HG03135 (cell line): ENCODE measurements around the gene ARHGAP24.
"Not testable (repeated sequence)": the region's sequence is repeated elsewhere in the genome, so short reads cannot be mapped to it uniquely, and the experiment has no call there.

Experiments used
- ATAC-seq: cut with Tn5 transposase; IDR thresholded peaks from one replicate; pipeline ENCODE4 v1.9.1; 2021; ENCODE audit warnings: mild to moderate bottlenecking, moderate library complexity; ENCODE audit not compliant: unreplicated experiment

Gene ARHGAP24

DNA sequence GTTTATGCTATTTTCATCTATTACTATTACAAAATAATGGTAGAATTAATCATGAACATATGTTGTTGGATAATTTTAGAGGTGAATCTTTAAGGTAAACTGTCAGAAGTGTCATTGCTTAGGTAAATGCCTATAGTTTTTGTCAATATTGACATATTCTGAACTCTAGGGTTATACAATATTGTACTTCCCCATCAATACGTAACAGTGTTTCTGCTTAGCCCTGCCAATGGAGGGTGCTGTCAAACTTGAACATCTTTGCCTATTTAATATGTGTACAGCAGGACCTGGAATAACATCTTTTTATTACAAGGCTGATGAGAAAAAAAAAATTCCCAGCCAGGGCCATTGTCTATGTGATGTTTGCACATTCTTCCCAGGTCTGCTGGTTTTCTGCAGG lies 40.8 kb downstream of the ARHGAP24 start:
- ATAC-seq: no peak

DNA sequence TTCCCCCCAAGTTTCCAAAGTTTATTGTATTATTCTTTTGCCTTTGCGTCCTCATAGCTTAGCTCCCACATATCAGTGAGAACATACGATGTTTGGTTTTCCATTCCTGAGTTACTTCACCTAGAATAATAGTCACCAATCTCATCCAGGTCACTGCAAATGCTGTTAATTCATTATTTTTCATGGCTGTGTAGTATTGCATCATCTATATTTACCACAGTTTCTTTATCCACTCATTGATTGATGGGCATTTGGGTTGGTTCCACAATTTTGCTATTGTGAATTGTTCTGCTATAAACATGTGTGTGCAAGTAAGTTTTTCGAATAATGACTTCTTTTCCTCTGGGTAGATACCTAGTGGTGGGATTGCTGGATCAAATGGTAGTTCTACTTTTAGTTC lies 43.6 kb downstream of the ARHGAP24 start:
- not testable (repeated sequence) for ATAC-seq

GRCh38 chr4:85520765-85521749 lies 46.1 kb downstream of the ARHGAP24 start:
- ATAC-seq: no peak

GRCh38 chr4:85522277-85522676 lies 47.3 kb downstream of the ARHGAP24 start:
- no peak for ATAC-seq

DNA sequence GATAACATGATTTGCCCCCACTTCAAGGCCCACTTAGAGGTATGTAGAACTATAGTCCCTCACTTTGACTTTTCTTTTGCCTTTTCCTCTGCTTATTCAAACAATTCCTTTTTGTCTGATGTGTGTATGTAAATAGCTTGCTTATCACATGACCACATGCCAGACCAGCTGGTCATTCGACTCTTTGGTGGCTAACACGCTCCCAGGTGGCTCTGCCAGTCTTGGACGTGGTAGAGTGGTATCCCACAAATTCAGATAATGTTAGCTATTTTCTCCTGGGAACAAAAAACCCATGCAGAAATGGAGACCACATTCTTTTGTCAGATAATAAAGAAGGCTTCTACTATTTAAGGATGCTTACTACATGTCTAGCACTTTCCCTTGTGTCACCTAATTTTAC lies 47.9 kb downstream of the ARHGAP24 start:
- no peak for ATAC-seq

- no peak for ATAC-seq
Measured at GRCh38 chr4:85527815-85528214, 52.9 kb downstream of the ARHGAP24 start.

- no peak for ATAC-seq
Measured at GRCh38 chr4:85531560-85532341, 56.8 kb downstream of the ARHGAP24 start.

GRCh38 chr4:85534120-85534519 lies 59.2 kb downstream of the ARHGAP24 start:
- no peak for ATAC-seq

GRCh38 chr4:85543832-85544231 lies 68.9 kb downstream of the ARHGAP24 start:
- ATAC-seq: no peak

GRCh38 chr4:85544751-85545150 lies 69.8 kb downstream of the ARHGAP24 start:
- no peak for ATAC-seq

GRCh38 chr4:85548116-85548515 lies 73.2 kb downstream of the ARHGAP24 start:
- no peak for ATAC-seq

GRCh38 chr4:85548841-85549240 lies 73.9 kb downstream of the ARHGAP24 start:
- ATAC-seq: no peak

- ATAC-seq: no peak
Measured at GRCh38 chr4:85555206-85555605, 80.3 kb downstream of the ARHGAP24 start.

DNA sequence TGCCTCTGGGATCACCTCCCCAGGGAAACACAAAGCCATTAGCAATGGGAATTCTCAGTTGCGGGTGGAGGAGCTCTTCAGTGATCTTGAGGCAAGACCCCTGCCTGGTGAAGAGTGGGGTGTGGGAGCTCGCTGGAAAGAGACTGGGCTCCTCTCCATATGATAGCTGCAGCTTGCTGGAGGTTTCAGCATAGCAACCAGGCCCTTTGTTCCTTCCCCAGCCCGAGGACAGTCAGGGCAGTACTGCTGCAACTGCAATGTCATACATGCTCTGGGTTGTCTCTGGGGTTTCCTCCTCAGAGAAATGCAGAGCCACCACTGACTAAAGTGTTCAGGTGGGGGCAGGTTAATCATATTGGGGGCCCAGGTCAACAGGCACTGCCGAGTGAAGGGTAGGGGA lies 81.3 kb downstream of the ARHGAP24 start:
- peak; percentile 62 for ATAC-seq

GRCh38 chr4:85557016-85557901 lies 82.3 kb downstream of the ARHGAP24 start:
- peak; percentile 73 for ATAC-seq

DNA sequence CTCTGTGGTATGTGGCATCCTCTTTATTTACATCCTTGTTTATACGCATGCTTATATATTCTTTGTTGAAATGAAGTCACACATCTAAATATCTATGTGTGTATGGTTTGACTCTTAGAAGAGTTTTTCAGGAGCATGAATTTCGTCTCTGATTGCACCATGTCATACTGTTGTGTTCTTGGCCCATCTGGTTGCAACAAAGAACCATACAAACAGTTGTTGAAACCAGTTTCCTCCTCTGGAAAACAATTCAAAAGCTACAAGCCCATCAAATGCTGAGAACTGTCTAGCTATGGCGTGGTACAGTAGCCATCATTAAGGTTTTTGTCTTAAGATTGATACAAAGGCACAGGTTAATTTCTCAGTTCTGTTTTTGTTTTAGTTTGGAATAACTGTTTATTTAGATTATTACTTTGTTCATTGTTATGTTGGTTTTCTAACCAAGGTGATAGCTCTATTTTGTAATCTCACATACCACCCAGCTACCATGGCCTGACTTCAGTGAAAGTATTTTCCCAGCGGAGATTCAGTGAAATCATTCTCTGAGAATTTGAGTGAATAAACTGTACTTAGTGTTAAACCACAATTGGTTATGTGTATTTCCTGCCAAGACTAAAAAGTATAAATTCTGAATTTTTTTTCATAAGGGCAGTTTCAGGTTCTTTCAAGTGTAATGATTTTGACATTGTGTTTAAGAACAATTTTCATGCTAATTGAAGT lies 91.0 kb downstream of the ARHGAP24 start:
- no peak for ATAC-seq

DNA sequence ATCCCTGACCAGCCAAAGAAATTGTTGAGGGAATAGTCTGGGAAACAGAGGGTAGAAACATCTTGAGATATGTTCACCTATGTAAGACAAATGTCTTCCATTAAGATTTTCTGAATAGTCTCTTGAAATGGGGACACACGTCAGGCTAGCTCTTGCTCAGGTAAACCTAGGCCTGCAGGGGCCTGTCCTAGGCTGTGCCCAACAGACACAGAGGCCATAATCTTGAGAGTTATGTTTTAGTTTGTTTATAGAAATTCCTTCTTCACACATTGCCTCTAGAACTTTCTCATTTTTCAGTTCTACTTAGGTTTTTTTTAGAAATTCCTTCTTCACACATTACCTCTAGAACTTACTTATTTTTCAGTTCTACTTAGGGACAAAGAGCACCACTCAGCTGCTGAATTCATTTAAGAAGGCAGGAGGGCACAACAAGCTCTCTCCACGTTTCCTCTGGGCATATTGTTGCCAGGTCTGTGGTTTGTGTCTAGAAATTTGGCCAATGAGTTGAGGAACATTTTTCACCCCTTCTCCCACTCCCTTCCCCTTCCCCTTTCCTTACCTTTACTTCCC lies 94.9 kb downstream of the ARHGAP24 start:
- ATAC-seq: no peak

- ATAC-seq: no peak
Measured at GRCh38 chr4:85570388-85570787, 95.4 kb downstream of the ARHGAP24 start.

- no peak for ATAC-seq
Measured at GRCh38 chr4:85571008-85571407, 96.1 kb downstream of the ARHGAP24 start.

DNA sequence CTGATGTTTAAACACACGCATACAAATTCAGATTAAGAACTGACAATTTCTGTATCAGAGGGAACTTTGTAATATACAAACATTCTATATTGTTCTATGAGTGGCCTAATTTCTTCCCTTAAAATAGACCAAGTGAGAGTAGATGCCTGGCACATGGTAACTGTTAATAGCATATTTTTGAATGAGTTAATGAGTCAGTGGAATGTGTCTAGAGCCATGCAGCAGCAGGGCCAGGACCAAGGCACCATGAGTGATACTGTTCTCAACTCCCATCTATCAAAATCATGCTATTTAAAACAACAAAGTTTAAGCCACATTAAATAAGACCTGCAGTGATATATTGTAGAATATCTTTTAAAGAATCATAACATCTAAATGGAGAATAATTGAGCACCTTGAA lies 98.3 kb downstream of the ARHGAP24 start:
- no peak for ATAC-seq
